HCT116 (cell line): ENCODE results near the gene HMX1. TPM values are rescaled to one million over a fixed set of nuclear protein-coding genes. Genes with fewer than 3 reads are reported as not detected.

Experiments used
- ATAC-seq: fragments of 200-7000 bp; cut with Tn5 transposase; 2 replicates; pipeline ENCODE4 v1.9.1; 2020; ENCODE audit warnings: mild to moderate bottlenecking, moderate library complexity
- BruUV-seq: library from RNA; stranded (reverse); fragments of 400-500 nt; replicated peaks from 2 replicates; lab custom pipeline; 2021; lab: Mats Ljungman, UMichigan
- CTCF ChIA-PET: fragments of 300-600 bp; sonication (Branson Sonifier 250); formaldehyde crosslinking; loops from one replicate; lab custom pipeline; 2021; ENCODE audit warnings: antibody characterized with exemption; lab: Charles Lee
- POLR2A ChIA-PET: fragments of 300-600, 350-600 bp; sonication (Branson Sonifier 250); formaldehyde crosslinking; loops from one replicate; lab custom pipeline; 2021; ENCODE audit warnings: antibody characterized with exemption; lab: Charles Lee
- RAD21 ChIA-PET, 2 experiments: fragments of 300-600 bp; sonication (Branson Sonifier 250); formaldehyde crosslinking; loops; one replicate each; lab custom pipeline; 2023; ENCODE audit warnings: low total read pairs in 2 of 2; ENCODE audit not compliant: uncharacterized antibody in 2 of 2, unreplicated experiment in 2 of 2, low non-redundant PET in 1 of 2; lab: Charles Lee
- DNase-seq: peaks from one replicate; pipeline ENCODE4 v3.0.0-alpha.2; 2010; ENCODE audit warnings: low read depth, low spot score
- H2AFZ ChIP-seq: fragments of 200-600 bp; shearing (Covaris generic), sonication (generic); 2 replicates; pipeline ENCODE4 v1.6.1; 2017; ENCODE audit warnings: low read depth, mixed run types, mixed read lengths, antibody characterized with exemption, low read length; ENCODE audit not compliant: poor library complexity, severe bottlenecking
- H3K27ac ChIP-seq: 2 replicates; pipeline ENCODE4 v1.5.1; 2012; ENCODE audit warnings: low read depth, low read length
- H3K27me3 ChIP-seq: fragments of 200-600 bp; sonication (generic); 2 replicates; pipeline ENCODE4 v1.6.1; 2016; ENCODE audit warnings: mixed run types, low read length, mixed read lengths; ENCODE audit not compliant: insufficient read depth
- H3K36me3 ChIP-seq, 2 experiments: fragments of 200-500 bp in 1 of 2; fragments of 200-600 bp in 1 of 2; sonication (Bioruptor generic) in 1 of 2; sonication (generic) in 1 of 2; 2 replicates each; pipeline versions ENCODE4 v1.5.1 to v1.6.1; 2014 to 2016; ENCODE audit warnings: low read length in 2 of 2, inconsistent platforms in 1 of 2, mixed read lengths in 1 of 2, mixed run types in 1 of 2; ENCODE audit not compliant: insufficient read depth in 2 of 2, control insufficient read depth in 1 of 2
- H3K4me1 ChIP-seq, 2 experiments: fragments of 200-600 bp in 1 of 2; sonication (generic) in 1 of 2; 2 replicates each; pipeline versions ENCODE4 v1.5.1 to v1.6.1; 2012 to 2017; ENCODE audit warnings: low read length in 2 of 2, inconsistent platforms in 1 of 2, mild to moderate bottlenecking in 1 of 2, mixed read lengths in 1 of 2, mixed run types in 1 of 2, moderate library complexity in 1 of 2; ENCODE audit not compliant: insufficient read depth in 2 of 2, control insufficient read depth in 1 of 2
- H3K4me2 ChIP-seq: fragments of 200-600 bp; sonication (generic); 2 replicates; pipeline ENCODE4 v1.6.1; 2017; ENCODE audit warnings: mixed run types, low read length, mixed read lengths
- H3K4me3 ChIP-seq, 2 experiments: fragments of 200-600 bp in 1 of 2; sonication (generic) in 1 of 2; replicated peaks in 1 of 2; 2 replicates each; pipeline ENCODE4 v1.5.1; 2011 to 2016; ENCODE audit warnings: low read length in 2 of 2, control low read depth in 1 of 2, low read depth in 1 of 2, mild to moderate bottlenecking in 1 of 2, mixed read lengths in 1 of 2, mixed run types in 1 of 2
- H3K79me2 ChIP-seq: fragments of 200-600 bp; sonication (generic); 2 replicates; pipeline ENCODE4 v1.6.1; 2017; ENCODE audit warnings: mild to moderate bottlenecking, mixed run types, low read length, moderate library complexity, mixed read lengths; ENCODE audit not compliant: insufficient read depth
- H3K9ac ChIP-seq: fragments of 200-600 bp; sonication (generic); 2 replicates; pipeline ENCODE4 v1.6.1; 2016; ENCODE audit warnings: low read length, mixed read lengths
- H3K9me2 ChIP-seq: fragments of 200-600 bp; sonication (generic), shearing (Covaris generic); 2 replicates; pipeline ENCODE4 v1.6.1; 2017; ENCODE audit warnings: mixed run types, mild to moderate bottlenecking, moderate library complexity; ENCODE audit not compliant: insufficient read depth
- H3K9me3 ChIP-seq, 2 experiments: fragments of 200-500 bp in 1 of 2; fragments of 200-600 bp in 1 of 2; sonication (Bioruptor generic) in 1 of 2; sonication (generic) in 1 of 2; 2 replicates each; pipeline ENCODE4 v1.6.1; 2014 to 2017; ENCODE audit warnings: low read length in 2 of 2, mixed read lengths in 2 of 2, inconsistent platforms in 1 of 2, low read depth in 1 of 2, mild to moderate bottlenecking in 1 of 2, mixed run types in 1 of 2, moderate library complexity in 1 of 2; ENCODE audit not compliant: control insufficient read depth in 1 of 2, insufficient read depth in 1 of 2
- H4K20me1 ChIP-seq: fragments of 200-600 bp; sonication (generic), shearing (Covaris generic); 2 replicates; pipeline ENCODE4 v1.6.1; 2017; ENCODE audit warnings: mixed run types, mild to moderate bottlenecking, moderate library complexity; ENCODE audit not compliant: insufficient read depth
- CBX3 ChIP-seq: IDR thresholded peaks from 2 replicates; pipeline ENCODE4 v1.6.1; 2012; ENCODE audit warnings: low read depth
- CEBPB ChIP-seq: IDR thresholded peaks from 2 replicates; pipeline ENCODE4 v1.6.1; 2012; ENCODE audit warnings: low read depth
- CTCF ChIP-seq, 3 experiments: fragments of 200-600 bp in 1 of 3; sonication (generic) in 1 of 3; IDR thresholded peaks in 2 of 3; conservative IDR thresholded peaks in 1 of 3; 2 replicates each; pipeline ENCODE4 v1.5.1; 2012 to 2017; ENCODE audit warnings: low read depth in 2 of 3, low read length in 2 of 3, antibody characterized with exemption in 1 of 3, borderline replicate concordance in 1 of 3, control low read depth in 1 of 3, mild to moderate bottlenecking in 1 of 3, mixed read lengths in 1 of 3, mixed run types in 1 of 3, moderate library complexity in 1 of 3; ENCODE audit not compliant: insufficient read depth in 1 of 3
- EGR1 ChIP-seq: IDR thresholded peaks from 2 replicates; pipeline ENCODE4 v1.6.1; 2012; ENCODE audit warnings: low read depth
- ELF1 ChIP-seq: IDR thresholded peaks from 2 replicates; pipeline ENCODE4 v1.6.1; 2012; ENCODE audit warnings: low read depth, borderline replicate concordance
- EZH2phosphoT487 ChIP-seq: fragments of 200-600 bp; IDR thresholded peaks from 2 replicates; pipeline ENCODE4 v1.6.1; 2018; ENCODE audit warnings: antibody characterized with exemption, borderline replicate concordance
- JUND ChIP-seq: IDR thresholded peaks from 2 replicates; pipeline ENCODE4 v1.6.1; 2012
- MAX ChIP-seq: IDR thresholded peaks from 2 replicates; pipeline ENCODE4 v1.6.1; 2012
- POLR2A ChIP-seq: IDR thresholded peaks from 2 replicates; pipeline ENCODE4 v1.7.0; 2011; ENCODE audit warnings: borderline replicate concordance; ENCODE audit not compliant: insufficient read depth, insufficient read length; ENCODE audit errors: extremely low read depth
- RAD21 ChIP-seq: IDR thresholded peaks from 2 replicates; pipeline ENCODE4 v1.6.1; 2012; ENCODE audit warnings: low read depth, mild to moderate bottlenecking
- REST ChIP-seq: IDR thresholded peaks from 2 replicates; pipeline ENCODE4 v1.6.1; 2012; ENCODE audit warnings: low read depth
- SP1 ChIP-seq: IDR thresholded peaks from 2 replicates; pipeline ENCODE4 v1.6.1; 2012; ENCODE audit warnings: low read depth
- TCF7L2 ChIP-seq: IDR thresholded peaks from 2 replicates; pipeline ENCODE4 v1.7.0; 2011; ENCODE audit warnings: borderline replicate concordance, inconsistent platforms; ENCODE audit not compliant: insufficient read depth, insufficient read length; ENCODE audit errors: extremely low read depth
- YY1 ChIP-seq: IDR thresholded peaks from 2 replicates; pipeline ENCODE4 v1.6.1; 2011; ENCODE audit warnings: low read length, low read depth, moderate library complexity, mild to moderate bottlenecking; ENCODE audit not compliant: insufficient replicate concordance; ENCODE audit errors: extremely low read depth
- ZFX ChIP-seq: fragments of 450-650 bp; IDR thresholded peaks from 2 replicates; pipeline ENCODE4 v1.6.1; 2017
- ZNF274 ChIP-seq: fragments of 200-500 bp; sonication (Bioruptor generic); IDR thresholded peaks from 2 replicates; pipeline ENCODE4 v1.6.1; 2014; ENCODE audit warnings: mild to moderate bottlenecking, low read depth, low read length, inconsistent platforms
- intact Hi-C: fragments of 100-400 bp; cut with micrococcal nuclease; formaldehyde crosslinking; loops from 2 replicates; pipeline ENCODE4 v1.10.0; 2022
- total RNA-seq: library from RNA; stranded (reverse); gene quantifications from one replicate; pipeline ENCODE4 v1.2.1, GENCODE V29; 2021; ENCODE audit not compliant: unreplicated experiment

Gene HMX1
- total RNA-seq, 1 experiment from 2014 or later: 0.39 TPM

- DNase-seq (no peak), ATAC-seq (no peak)
- TF ChIP-seq POLR2A: no peak
- TF ChIP-seq EZH2phosphoT487: no peak
- no peak for TF ChIP-seq CBX3
- intact Hi-C loops: loop anchor here (10.0 kb wide), 1 partner anchor 276 kb away; no protein-coding TSS in a partner anchor
- Histone ChIP-seq H3K4me1 (peaks cover 0 to 4% of the 10 kb centered on the region in 2 experiments; a peak in 1 of 4 replicates), H3K9me2 (no peaks in the 10 kb centered on the region), H4K20me1 (no peaks in the 10 kb centered on the region), H3K9me3 (no peaks in the 10 kb centered on the region), H3K9ac (no peak overlapping the region), H3K4me3 (no peak overlapping the region), H2AFZ (no peak overlapping the region), H3K36me3 (no peaks in the 10 kb centered on the region), H3K4me2 (no peak overlapping the region), H3K27me3 (peaks cover 2% of the 10 kb centered on the region; the same call in 1 of the 2 replicates), H3K27ac (no peak overlapping the region), H3K79me2 (no peaks in the 10 kb centered on the region)
- CTCF ChIA-PET: no interaction called here
- RAD21 ChIA-PET: no interaction called here
- BruUV-seq: no TSS peak
- POLR2A ChIA-PET: no interaction called here
These were observed 9.2 kb upstream of the HMX1 start for GRCh38 chr4:8880851-8881250.

- Histone ChIP-seq H4K20me1 (no peaks in the 10 kb centered on the region), H3K9ac (no peak overlapping the region), H2AFZ (no peak overlapping the region), H3K36me3 (no peaks in the 10 kb centered on the region), H3K4me1 (no peaks in the 10 kb centered on the region), H3K79me2 (no peaks in the 10 kb centered on the region), H3K4me2 (no peak overlapping the region), H3K4me3 (no peak overlapping the region), H3K27ac (no peak overlapping the region), H3K9me2 (no peaks in the 10 kb centered on the region), H3K9me3 (no peaks in the 10 kb centered on the region), H3K27me3 (peaks cover 7% of the 10 kb centered on the region; the same call in 1 of the 2 replicates)
- BruUV-seq: no TSS peak
- no peak for DNase-seq
- RAD21 ChIA-PET: no interaction called here
- TF ChIP-seq CEBPB (no peak), POLR2A (no peak), JUND (no peak), MAX (no peak), TCF7L2 (no peak), ELF1 (no peak), EGR1 (no peak), SP1 (no peak), YY1 (no peak), ZNF274 (no peak), CTCF (IDR thresholded peaks at IDR 0.05 in 2 of 3, conservative IDR thresholded peaks at IDR 0.05 in 1 of 3; ENCODE audit: borderline replicate concordance in 1 of 3, insufficient read depth in 1 of 3, low read depth in 2 of 3, low read length in 2 of 3) (no peak), ZFX (no peak), RAD21 (no peak), REST (no peak)
- intact Hi-C loops: no loop called here
- no peak for ATAC-seq
- POLR2A ChIA-PET: no interaction called here
- CTCF ChIA-PET: no interaction called here
These were observed 7.9 kb upstream of the HMX1 start for GRCh38 chr4:8879574-8879973.
